HEK293 (cell line): ENCODE measurements around the gene PLEKHH3.

Source experiments
- CTCF ChIA-PET: fragments of 350-600 bp; formaldehyde crosslinking; extraction: SDS; loops from one replicate; lab custom pipeline; 2021; ENCODE audit warnings: antibody characterized with exemption; lab: Yijun Ruan, JAX
- POLR2A ChIA-PET: fragments of 300-600 bp; formaldehyde crosslinking; extraction: SDS; loops from one replicate; lab custom pipeline; 2020; ENCODE audit warnings: antibody characterized with exemption, inconsistent platforms; lab: Yijun Ruan, JAX
- H3K27ac ChIP-seq: fragments of 200-500 bp; sonication (Bioruptor generic); 2 replicates; pipeline ENCODE4 v1.5.1; 2014; ENCODE audit warnings: low read depth, low read length, control low read depth, inconsistent platforms; ENCODE audit errors: extremely low read depth
- H3K36me3 ChIP-seq, 2 experiments: fragments of 200-500 bp in 1 of 2; sonication (Bioruptor generic) in 1 of 2; 1 replicate in 1 of 2; 2 replicates in 1 of 2; pipeline ENCODE4 v1.5.1; 2014 to 2017; ENCODE audit warnings: inconsistent platforms in 2 of 2, low read length in 2 of 2; ENCODE audit not compliant: control insufficient read depth in 2 of 2, insufficient read depth in 1 of 2
- H3K4me1 ChIP-seq: fragments of 200-500 bp; sonication (Bioruptor generic); 2 replicates; pipeline ENCODE4 v1.5.1; 2014; ENCODE audit warnings: mild to moderate bottlenecking, low read length, inconsistent platforms; ENCODE audit not compliant: control insufficient read depth, insufficient read depth
- H3K4me3 ChIP-seq: 2 replicates; pipeline ENCODE4 v1.5.1; 2011; ENCODE audit warnings: low read depth, mild to moderate bottlenecking, control low read depth, low read length, moderate library complexity
- H3K9me3 ChIP-seq: fragments of 200-500 bp; sonication (Bioruptor generic); 2 replicates; pipeline ENCODE4 v1.5.1; 2014; ENCODE audit warnings: low read depth, low read length, inconsistent platforms; ENCODE audit not compliant: control insufficient read depth, insufficient read depth
- EGR2 ChIP-seq: fragments of 450-650 bp; formaldehyde crosslinking; IDR thresholded peaks from 2 replicates; pipeline ENCODE4 v1.5.1; 2016; ENCODE audit warnings: low read depth, missing biosample characterization, missing genetic modification characterization
- HOXC10 ChIP-seq: sonication (generic); formaldehyde crosslinking; IDR thresholded peaks from 2 replicates; pipeline ENCODE4 v1.8.1; 2023; ENCODE audit warnings: mild to moderate bottlenecking, missing genetic modification reagents
- HOXD13 ChIP-seq: sonication (generic); formaldehyde crosslinking; IDR thresholded peaks from 2 replicates; pipeline ENCODE4 v1.8.0; 2022; ENCODE audit warnings: missing genetic modification reagents, borderline replicate concordance
- PRDM1 ChIP-seq: fragments of 450-650 bp; formaldehyde crosslinking; IDR thresholded peaks from 2 replicates; pipeline ENCODE4; 2016; ENCODE audit warnings: missing biosample characterization, missing genetic modification characterization
- ZBTB7A ChIP-seq: fragments of 450-650 bp; formaldehyde crosslinking; IDR thresholded peaks from 2 replicates; pipeline ENCODE4 v1.5.1; 2016; ENCODE audit warnings: low read depth, missing biosample characterization, missing genetic modification characterization
- ZEB2 ChIP-seq: fragments of 450-650 bp; formaldehyde crosslinking; IDR thresholded peaks from 2 replicates; pipeline ENCODE4 v1.5.1; 2016; ENCODE audit warnings: missing biosample characterization, missing genetic modification characterization
- ZNF112 ChIP-seq: fragments of 450-650 bp; formaldehyde crosslinking; IDR thresholded peaks from 2 replicates; pipeline ENCODE4 v1.5.0; 2017; ENCODE audit warnings: missing biosample characterization, missing genetic modification characterization
- ZNF121 ChIP-seq: fragments of 450-650 bp; formaldehyde crosslinking; IDR thresholded peaks from 2 replicates; pipeline ENCODE4 v1.5.1; 2016; ENCODE audit warnings: missing biosample characterization, missing genetic modification characterization
- ZNF2 ChIP-seq: fragments of 450-650 bp; formaldehyde crosslinking; IDR thresholded peaks from 2 replicates; pipeline ENCODE4 v1.5.1; 2016; ENCODE audit warnings: missing biosample characterization, missing genetic modification characterization
- ZNF366 ChIP-seq: fragments of 450-650 bp; formaldehyde crosslinking; conservative IDR thresholded peaks from 2 replicates; pipeline ENCODE4 v1.5.1; 2016; ENCODE audit warnings: missing biosample characterization, missing genetic modification characterization
- ZNF391 ChIP-seq: fragments of 450-650 bp; formaldehyde crosslinking; IDR thresholded peaks from 2 replicates; pipeline ENCODE4 v1.5.1; 2016; ENCODE audit warnings: low read depth, missing biosample characterization, missing genetic modification characterization, borderline replicate concordance
- ZNF555 ChIP-seq: fragments of 450-650 bp; formaldehyde crosslinking; conservative IDR thresholded peaks from 2 replicates; pipeline ENCODE4 v1.5.1; 2017; ENCODE audit warnings: missing biosample characterization, mild to moderate bottlenecking, missing genetic modification characterization, inconsistent platforms
- ZNF585B ChIP-seq: fragments of 450-650 bp; formaldehyde crosslinking; IDR thresholded peaks from 2 replicates; pipeline ENCODE4 v1.5.1; 2016; ENCODE audit warnings: missing biosample characterization, missing genetic modification characterization
- ZNF596 ChIP-seq: fragments of 450-650 bp; IDR thresholded peaks from 2 replicates; pipeline ENCODE4 v1.5.0; 2018; ENCODE audit warnings: missing biosample characterization, mild to moderate bottlenecking, missing genetic modification characterization, moderate library complexity
- ZNF610 ChIP-seq: fragments of 450-650 bp; formaldehyde crosslinking; IDR thresholded peaks from 2 replicates; pipeline ENCODE4 v1.5.1; 2016; ENCODE audit warnings: missing biosample characterization, missing genetic modification characterization, borderline replicate concordance
- ZNF660 ChIP-seq: fragments of 450-650 bp; IDR thresholded peaks from 2 replicates; pipeline ENCODE4 v1.5.1; 2018; ENCODE audit warnings: missing biosample characterization, mild to moderate bottlenecking, missing genetic modification characterization
- ZNF677 ChIP-seq: fragments of 450-650 bp; IDR thresholded peaks from 2 replicates; pipeline ENCODE4 v1.5.0; 2018; ENCODE audit warnings: missing biosample characterization, mild to moderate bottlenecking, missing genetic modification characterization, moderate library complexity
- ZNF747 ChIP-seq: fragments of 450-650 bp; formaldehyde crosslinking; IDR thresholded peaks from 2 replicates; pipeline ENCODE4 v1.5.1; 2016; ENCODE audit warnings: missing biosample characterization, missing genetic modification characterization
- ZSCAN30 ChIP-seq: fragments of 450-650 bp; IDR thresholded peaks from 2 replicates; pipeline ENCODE4 v1.5.1; 2018; ENCODE audit warnings: missing biosample characterization, mild to moderate bottlenecking, missing genetic modification characterization, moderate library complexity
- TF ChIP-seq, protein P1 (sequence below): fragments of 450-650 bp; formaldehyde crosslinking; IDR thresholded peaks from 2 replicates; pipeline ENCODE4 v1.5.1; 2017; ENCODE audit warnings: missing biosample characterization, missing genetic modification characterization
- TF ChIP-seq, protein P2 (sequence below): fragments of 450-650 bp; formaldehyde crosslinking; IDR thresholded peaks from 2 replicates; pipeline ENCODE4 v1.5.1; 2017; ENCODE audit warnings: missing biosample characterization, missing genetic modification characterization
- TF ChIP-seq, protein P3 (sequence below): fragments of 450-650 bp; formaldehyde crosslinking; IDR thresholded peaks from 2 replicates; pipeline ENCODE4 v1.5.1; 2016; ENCODE audit warnings: missing biosample characterization, missing genetic modification characterization, borderline replicate concordance
- TF ChIP-seq, protein P4 (sequence below): fragments of 450-650 bp; formaldehyde crosslinking; IDR thresholded peaks from 2 replicates; pipeline ENCODE4 v1.5.1; 2016; ENCODE audit warnings: missing biosample characterization, missing genetic modification characterization
- TF ChIP-seq, protein P5 (sequence below): fragments of 450-650 bp; formaldehyde crosslinking; IDR thresholded peaks from 2 replicates; pipeline ENCODE4 v1.5.1; 2016; ENCODE audit warnings: missing biosample characterization, missing genetic modification characterization
- TF ChIP-seq, protein P6 (sequence below): fragments of 450-650 bp; IDR thresholded peaks from 2 replicates; pipeline ENCODE4 v1.5.1; 2018; ENCODE audit warnings: missing biosample characterization, mild to moderate bottlenecking, missing genetic modification characterization

PLEKHH3 gene

DNA sequence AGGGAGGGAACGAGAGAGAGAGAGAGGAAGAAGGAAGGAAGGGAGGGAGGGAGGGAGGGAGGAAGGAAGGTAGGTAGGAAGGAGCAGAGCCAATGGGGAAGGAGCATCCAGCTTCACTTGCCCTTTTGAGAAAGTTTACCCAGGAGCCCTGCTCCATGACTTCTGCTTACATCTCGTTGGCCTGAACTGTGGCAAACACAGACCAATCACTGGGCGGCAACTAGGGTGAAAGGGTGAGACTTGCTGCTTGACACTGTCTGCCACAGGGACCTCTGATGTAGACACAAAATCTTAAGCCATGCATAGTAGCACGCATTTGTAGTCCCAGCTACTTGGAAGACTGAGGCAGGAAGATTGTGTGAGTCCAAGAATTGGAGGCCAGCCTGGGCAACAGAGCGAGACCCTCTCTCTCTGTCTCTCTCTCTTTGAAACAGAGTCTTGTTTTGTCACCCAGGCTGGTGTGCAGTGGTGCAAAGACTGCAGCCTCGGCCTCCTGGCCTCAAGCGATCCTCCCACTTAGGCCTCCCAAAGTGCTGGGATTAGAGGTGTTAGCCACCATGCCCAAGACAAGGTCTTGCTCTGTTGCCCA is 37.2 kb downstream of the PLEKHH3 start:
- CTCF ChIA-PET, result interaction anchor here (0.7 to 1.3 kb wide), 2 partner anchors 18 to 61 kb away, joined by 3 to 5 read pairs; no protein-coding TSS in a partner anchor
- no peaks in the 10 kb centered on the region for H3K9me3 ChIP-seq

More for the DNA sequence above, 37.2 kb downstream of the PLEKHH3 start:
- no peak for TF ChIP-seq HOXC10
- no peak for TF ChIP-seq EGR2 (tag by site-specific recombination)
- no peak for TF ChIP-seq ZNF2 (tag by site-specific recombination)
- TF ChIP-seq, protein P1, sequence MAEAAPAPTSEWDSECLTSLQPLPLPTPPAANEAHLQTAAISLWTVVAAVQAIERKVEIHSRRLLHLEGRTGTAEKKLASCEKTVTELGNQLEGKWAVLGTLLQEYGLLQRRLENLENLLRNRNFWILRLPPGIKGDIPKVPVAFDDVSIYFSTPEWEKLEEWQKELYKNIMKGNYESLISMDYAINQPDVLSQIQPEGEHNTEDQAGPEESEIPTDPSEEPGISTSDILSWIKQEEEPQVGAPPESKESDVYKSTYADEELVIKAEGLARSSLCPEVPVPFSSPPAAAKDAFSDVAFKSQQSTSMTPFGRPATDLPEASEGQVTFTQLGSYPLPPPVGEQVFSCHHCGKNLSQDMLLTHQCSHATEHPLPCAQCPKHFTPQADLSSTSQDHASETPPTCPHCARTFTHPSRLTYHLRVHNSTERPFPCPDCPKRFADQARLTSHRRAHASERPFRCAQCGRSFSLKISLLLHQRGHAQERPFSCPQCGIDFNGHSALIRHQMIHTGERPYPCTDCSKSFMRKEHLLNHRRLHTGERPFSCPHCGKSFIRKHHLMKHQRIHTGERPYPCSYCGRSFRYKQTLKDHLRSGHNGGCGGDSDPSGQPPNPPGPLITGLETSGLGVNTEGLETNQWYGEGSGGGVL (tag by site-specific recombination), result no peak
- TF ChIP-seq, protein P2, sequence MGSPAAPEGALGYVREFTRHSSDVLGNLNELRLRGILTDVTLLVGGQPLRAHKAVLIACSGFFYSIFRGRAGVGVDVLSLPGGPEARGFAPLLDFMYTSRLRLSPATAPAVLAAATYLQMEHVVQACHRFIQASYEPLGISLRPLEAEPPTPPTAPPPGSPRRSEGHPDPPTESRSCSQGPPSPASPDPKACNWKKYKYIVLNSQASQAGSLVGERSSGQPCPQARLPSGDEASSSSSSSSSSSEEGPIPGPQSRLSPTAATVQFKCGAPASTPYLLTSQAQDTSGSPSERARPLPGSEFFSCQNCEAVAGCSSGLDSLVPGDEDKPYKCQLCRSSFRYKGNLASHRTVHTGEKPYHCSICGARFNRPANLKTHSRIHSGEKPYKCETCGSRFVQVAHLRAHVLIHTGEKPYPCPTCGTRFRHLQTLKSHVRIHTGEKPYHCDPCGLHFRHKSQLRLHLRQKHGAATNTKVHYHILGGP (tag by site-specific recombination), result no peak
- no peak for TF ChIP-seq ZNF660 (tag by site-specific recombination)
- TF ChIP-seq, protein P3, sequence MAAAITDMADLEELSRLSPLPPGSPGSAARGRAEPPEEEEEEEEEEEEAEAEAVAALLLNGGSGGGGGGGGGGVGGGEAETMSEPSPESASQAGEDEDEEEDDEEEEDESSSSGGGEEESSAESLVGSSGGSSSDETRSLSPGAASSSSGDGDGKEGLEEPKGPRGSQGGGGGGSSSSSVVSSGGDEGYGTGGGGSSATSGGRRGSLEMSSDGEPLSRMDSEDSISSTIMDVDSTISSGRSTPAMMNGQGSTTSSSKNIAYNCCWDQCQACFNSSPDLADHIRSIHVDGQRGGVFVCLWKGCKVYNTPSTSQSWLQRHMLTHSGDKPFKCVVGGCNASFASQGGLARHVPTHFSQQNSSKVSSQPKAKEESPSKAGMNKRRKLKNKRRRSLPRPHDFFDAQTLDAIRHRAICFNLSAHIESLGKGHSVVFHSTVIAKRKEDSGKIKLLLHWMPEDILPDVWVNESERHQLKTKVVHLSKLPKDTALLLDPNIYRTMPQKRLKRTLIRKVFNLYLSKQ (tag by site-specific recombination), result no peak
- TF ChIP-seq ZNF596 (tag by site-specific recombination), result peak; percentile 53; the same call in 1 of the 2 replicates
- no peak for TF ChIP-seq ZNF747 (tag by site-specific recombination)
- no peak for TF ChIP-seq ZNF391 (tag by site-specific recombination)
- no peak for TF ChIP-seq ZBTB7A (tag by site-specific recombination)
- TF ChIP-seq ZNF121 (tag by site-specific recombination), result peak; percentile 51; the same call in 1 of the 2 replicates
- no peak for TF ChIP-seq ZNF555
- no peak for TF ChIP-seq ZNF585B
- TF ChIP-seq, protein P4, sequence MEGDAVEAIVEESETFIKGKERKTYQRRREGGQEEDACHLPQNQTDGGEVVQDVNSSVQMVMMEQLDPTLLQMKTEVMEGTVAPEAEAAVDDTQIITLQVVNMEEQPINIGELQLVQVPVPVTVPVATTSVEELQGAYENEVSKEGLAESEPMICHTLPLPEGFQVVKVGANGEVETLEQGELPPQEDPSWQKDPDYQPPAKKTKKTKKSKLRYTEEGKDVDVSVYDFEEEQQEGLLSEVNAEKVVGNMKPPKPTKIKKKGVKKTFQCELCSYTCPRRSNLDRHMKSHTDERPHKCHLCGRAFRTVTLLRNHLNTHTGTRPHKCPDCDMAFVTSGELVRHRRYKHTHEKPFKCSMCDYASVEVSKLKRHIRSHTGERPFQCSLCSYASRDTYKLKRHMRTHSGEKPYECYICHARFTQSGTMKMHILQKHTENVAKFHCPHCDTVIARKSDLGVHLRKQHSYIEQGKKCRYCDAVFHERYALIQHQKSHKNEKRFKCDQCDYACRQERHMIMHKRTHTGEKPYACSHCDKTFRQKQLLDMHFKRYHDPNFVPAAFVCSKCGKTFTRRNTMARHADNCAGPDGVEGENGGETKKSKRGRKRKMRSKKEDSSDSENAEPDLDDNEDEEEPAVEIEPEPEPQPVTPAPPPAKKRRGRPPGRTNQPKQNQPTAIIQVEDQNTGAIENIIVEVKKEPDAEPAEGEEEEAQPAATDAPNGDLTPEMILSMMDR (tag by site-specific recombination), result no peak
- peak; percentile 43; the same call in 1 of the 2 replicates for TF ChIP-seq ZNF366 (tag by site-specific recombination)
- no peak for TF ChIP-seq HOXD13 (CRISPR knock-in tag)
- TF ChIP-seq, protein P5, sequence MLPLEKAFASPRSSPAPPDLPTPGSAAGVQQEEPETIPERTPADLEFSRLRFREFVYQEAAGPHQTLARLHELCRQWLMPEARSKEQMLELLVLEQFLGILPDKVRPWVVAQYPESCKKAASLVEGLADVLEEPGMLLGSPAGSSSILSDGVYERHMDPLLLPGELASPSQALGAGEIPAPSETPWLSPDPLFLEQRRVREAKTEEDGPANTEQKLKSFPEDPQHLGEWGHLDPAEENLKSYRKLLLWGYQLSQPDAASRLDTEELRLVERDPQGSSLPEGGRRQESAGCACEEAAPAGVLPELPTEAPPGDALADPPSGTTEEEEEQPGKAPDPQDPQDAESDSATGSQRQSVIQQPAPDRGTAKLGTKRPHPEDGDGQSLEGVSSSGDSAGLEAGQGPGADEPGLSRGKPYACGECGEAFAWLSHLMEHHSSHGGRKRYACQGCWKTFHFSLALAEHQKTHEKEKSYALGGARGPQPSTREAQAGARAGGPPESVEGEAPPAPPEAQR (tag by site-specific recombination), result no peak
- no peak for TF ChIP-seq ZSCAN30 (tag by site-specific recombination)
- no peak for TF ChIP-seq ZNF610 (tag by site-specific recombination)
- no peak for TF ChIP-seq ZNF112 (tag by site-specific recombination)
- no peak for TF ChIP-seq ZNF677 (tag by site-specific recombination)
- TF ChIP-seq ZEB2 (tag by site-specific recombination), result no peak
- no peak; the same call in 1 of the 2 replicates for TF ChIP-seq PRDM1 (tag by site-specific recombination)
- TF ChIP-seq, protein P6, sequence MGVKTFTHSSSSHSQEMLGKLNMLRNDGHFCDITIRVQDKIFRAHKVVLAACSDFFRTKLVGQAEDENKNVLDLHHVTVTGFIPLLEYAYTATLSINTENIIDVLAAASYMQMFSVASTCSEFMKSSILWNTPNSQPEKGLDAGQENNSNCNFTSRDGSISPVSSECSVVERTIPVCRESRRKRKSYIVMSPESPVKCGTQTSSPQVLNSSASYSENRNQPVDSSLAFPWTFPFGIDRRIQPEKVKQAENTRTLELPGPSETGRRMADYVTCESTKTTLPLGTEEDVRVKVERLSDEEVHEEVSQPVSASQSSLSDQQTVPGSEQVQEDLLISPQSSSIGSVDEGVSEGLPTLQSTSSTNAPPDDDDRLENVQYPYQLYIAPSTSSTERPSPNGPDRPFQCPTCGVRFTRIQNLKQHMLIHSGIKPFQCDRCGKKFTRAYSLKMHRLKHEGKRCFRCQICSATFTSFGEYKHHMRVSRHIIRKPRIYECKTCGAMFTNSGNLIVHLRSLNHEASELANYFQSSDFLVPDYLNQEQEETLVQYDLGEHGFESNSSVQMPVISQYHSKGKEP (tag by site-specific recombination), result no peak
- no peak overlapping the region for H3K4me3 ChIP-seq
- no peaks in the 10 kb centered on the region for H3K36me3 ChIP-seq
- POLR2A ChIA-PET, result interaction anchor here (0.7 to 1.2 kb wide), 2 partner anchors 18 to 24 kb away, joined by 3 to 4 read pairs; no protein-coding TSS in a partner anchor
- H3K4me1 ChIP-seq, result no peaks in the 10 kb centered on the region
- H3K27ac ChIP-seq, result no peak overlapping the region
